ENCODE measurements around the gene DDX52.
"Not testable (repeated sequence)": the region's sequence is repeated elsewhere in the genome, so short reads cannot be mapped to it uniquely, and the experiment has no call there.

The DDX52 gene

DNA sequence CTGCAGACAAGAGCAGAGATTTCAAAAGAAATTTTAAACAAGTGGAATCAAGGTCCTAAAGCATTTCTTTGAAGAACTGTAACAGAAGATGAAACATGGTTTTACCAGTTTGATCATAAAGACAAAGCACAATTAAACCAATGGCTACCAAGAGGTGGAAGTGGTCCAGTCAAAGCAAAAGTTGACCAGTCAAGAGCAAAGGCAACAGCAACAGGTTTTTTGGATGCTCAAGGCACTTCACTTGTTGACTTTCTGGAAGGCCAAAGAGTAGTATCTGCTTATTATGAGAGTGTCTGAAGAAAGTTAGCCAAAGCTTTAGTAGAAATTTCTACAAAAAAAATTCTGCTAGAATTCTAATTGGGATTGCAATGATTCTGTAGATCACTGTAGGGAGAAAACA is 5.3 kb downstream of the DDX52 start:
- CTCF ChIA-PET = no interaction called here
- Mint-ChIP-seq H3K9me3 (no peaks in the 10 kb centered on the region), H3K4me3 (no peak overlapping the region), H3K36me3 (peaks cover 45% of the 10 kb centered on the region), H3K27me3 (no peaks in the 10 kb centered on the region), H3K4me1 (peaks cover 32% of the 10 kb centered on the region), H3K27ac (no peak overlapping the region)
- DNase-seq = no peak

DNA sequence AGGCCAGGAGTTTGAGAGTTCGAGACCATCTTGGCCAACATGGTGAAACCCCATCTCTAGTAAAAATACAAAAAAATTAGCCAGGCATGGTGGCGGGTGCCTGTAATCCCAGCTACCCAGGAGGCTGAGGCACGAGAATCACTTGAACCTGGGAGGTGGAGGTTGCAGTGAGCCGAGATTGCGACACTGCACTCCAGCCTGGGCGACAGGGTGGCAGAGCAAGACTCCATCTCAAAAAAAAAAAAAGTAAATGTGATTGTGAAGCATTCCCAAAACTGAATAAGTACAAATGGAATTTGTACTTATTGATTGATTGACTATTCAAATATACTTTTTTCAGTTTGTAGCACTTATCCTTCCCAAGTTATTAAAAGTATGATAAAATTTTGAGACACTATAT is 26.8 kb downstream of the DDX52 start:
- H3K36me3 Mint-ChIP-seq = peaks cover 29% of the 10 kb centered on the region
- CTCF ChIA-PET, H3K27me3 Mint-ChIP-seq, DNase-seq, H3K4me3 Mint-ChIP-seq, H3K4me1 Mint-ChIP-seq, H3K9me3 Mint-ChIP-seq: not testable (repeated sequence)
- H3K27ac Mint-ChIP-seq = peak overlapping the region; percentile 13

DNA sequence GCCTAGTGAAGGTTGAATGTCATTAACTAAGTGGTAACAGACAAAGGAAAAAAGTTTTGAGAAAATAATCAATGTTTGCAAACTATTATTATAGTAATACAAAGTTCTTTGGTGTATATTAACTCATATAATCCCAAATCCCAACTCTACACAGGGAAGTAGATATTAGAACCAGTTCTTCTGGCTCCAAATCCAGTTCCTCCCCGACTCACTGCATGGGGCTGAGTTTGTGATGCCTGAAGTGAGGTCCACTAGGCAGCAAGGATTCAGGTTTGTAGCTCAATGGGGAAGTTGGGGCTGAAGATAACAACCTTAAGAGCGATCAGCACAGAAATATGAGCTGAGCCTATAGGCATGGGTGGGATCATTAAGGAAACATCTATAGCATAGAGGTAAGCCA is 28.4 kb downstream of the DDX52 start:
- CTCF ChIA-PET = no interaction called here
- DNase-seq = no peak
- no peak overlapping the region for H3K4me3 Mint-ChIP-seq
- H3K4me1 Mint-ChIP-seq = peaks cover 3% of the 10 kb centered on the region
- H3K9me3 Mint-ChIP-seq = no peaks in the 10 kb centered on the region
- no peaks in the 10 kb centered on the region for H3K27me3 Mint-ChIP-seq
- peaks cover 19% of the 10 kb centered on the region for H3K36me3 Mint-ChIP-seq
- no peak overlapping the region for H3K27ac Mint-ChIP-seq

DNA sequence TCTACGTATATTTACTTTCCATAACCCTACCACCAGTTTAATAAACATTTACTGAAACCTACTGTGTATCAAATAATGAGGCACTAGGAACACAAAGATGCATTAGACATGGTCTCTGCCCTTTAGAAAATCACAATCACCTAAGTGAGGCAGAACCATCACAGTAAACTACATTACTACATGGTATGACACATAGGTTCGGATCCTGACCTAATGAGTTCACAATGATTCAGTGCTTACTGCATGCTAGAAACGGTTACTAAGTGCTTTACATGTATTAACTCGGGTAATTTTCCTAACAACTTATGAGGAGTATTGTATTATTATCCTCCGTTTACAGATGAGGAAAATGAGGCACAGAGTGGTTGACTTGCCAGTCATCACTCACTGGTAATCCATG is 28.9 kb downstream of the DDX52 start:
- Mint-ChIP-seq H3K9me3 (no peaks in the 10 kb centered on the region), H3K27me3 (no peaks in the 10 kb centered on the region), H3K36me3 (peaks cover 18% of the 10 kb centered on the region), H3K4me1 (peaks cover 6% of the 10 kb centered on the region), H3K4me3 (no peak overlapping the region), H3K27ac (no peak overlapping the region)
- no peak for DNase-seq
- CTCF ChIA-PET = no interaction called here

GRCh38 chr17:37610971-37611370 is 32.3 kb downstream of the DDX52 start:
- no peak for DNase-seq
- no peaks in the 10 kb centered on the region for H3K9me3 Mint-ChIP-seq
- no peak overlapping the region for H3K27ac Mint-ChIP-seq
- no peak overlapping the region for H3K4me3 Mint-ChIP-seq
- peaks cover 20% of the 10 kb centered on the region for H3K4me1 Mint-ChIP-seq
- CTCF ChIA-PET = interaction anchor here (1.6 to 2.2 kb wide), 2 partner anchors 16 to 41 kb away, joined by 5 to 6 read pairs; no protein-coding TSS in a partner anchor
- H3K36me3 Mint-ChIP-seq = peaks cover 21% of the 10 kb centered on the region
- no peaks in the 10 kb centered on the region for H3K27me3 Mint-ChIP-seq

- CTCF ChIA-PET = interaction anchor here (1.0 to 2.2 kb wide), 2 partner anchors 18 to 40 kb away, joined by 3 to 5 read pairs; no protein-coding TSS in a partner anchor
- H3K4me3 Mint-ChIP-seq = peak overlapping the region; percentile 72
- not testable (repeated sequence) for H3K9me3 Mint-ChIP-seq, H3K27me3 Mint-ChIP-seq, DNase-seq
- peaks cover 29% of the 10 kb centered on the region for H3K36me3 Mint-ChIP-seq
- H3K4me1 Mint-ChIP-seq = peaks cover 30% of the 10 kb centered on the region
- peak overlapping the region; percentile 88 for H3K27ac Mint-ChIP-seq
Measured at GRCh38 chr17:37610041-37610420, 33.2 kb downstream of the DDX52 start.

DNA sequence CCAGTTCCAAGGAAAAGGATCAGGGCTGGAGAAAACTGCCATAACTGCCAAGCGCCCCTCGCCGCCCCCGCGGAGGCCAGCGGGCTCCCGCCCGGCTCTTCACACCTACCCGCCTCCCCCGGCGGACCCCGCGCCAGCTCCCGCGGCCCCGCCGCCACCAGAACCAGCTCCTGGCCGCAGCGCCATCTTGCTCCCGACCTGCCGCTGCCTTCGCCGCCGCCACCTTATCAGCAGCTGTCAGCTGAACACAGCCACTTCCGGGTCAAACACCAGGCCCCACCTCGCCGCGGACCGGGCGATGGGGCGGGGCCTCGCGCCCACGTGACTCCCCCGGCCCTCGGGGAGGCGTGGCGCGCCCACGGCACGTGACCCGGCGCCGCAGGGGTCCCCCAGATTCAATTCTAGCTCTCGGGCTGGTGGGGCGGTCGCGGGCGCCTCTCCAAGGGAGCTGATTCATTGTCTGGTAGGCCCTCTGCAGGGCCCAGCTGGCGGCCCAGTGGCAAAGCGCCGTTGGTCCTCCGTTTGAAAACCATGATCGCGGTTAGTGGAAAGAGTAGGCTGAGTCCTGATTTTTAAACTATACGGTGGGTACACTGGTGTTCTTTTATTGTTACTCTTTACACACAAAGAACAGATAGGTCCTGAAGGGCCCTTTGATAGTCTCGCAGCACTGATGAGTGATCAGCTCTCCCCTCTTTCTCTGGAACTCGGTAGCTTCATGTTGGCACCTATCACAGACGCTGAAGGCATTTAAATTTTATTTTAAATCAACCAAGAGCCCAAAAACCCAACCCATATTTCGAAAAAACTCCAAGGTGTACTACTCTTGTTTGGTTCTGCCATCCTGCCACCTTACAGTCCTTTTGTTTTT is 33.8 kb downstream of the DDX52 start, which contains the start of gene SYNRG:
TSS of gene SYNRG (minus strand) at position 249 of the 871 bp plus-strand sequence. CDS start at position 186, 63 bp downstream.
- H3K4me3 Mint-ChIP-seq = peak within 1 kb of the TSS; percentile 72
- no peaks in the 10 kb centered on the region for H3K27me3 Mint-ChIP-seq
- H3K36me3 Mint-ChIP-seq = peaks cover 32% of the 10 kb centered on the region
- peak; percentile 94 for DNase-seq
- H3K9me3 Mint-ChIP-seq = no peaks in the 10 kb centered on the region
- H3K4me1 Mint-ChIP-seq = peaks cover 36% of the 10 kb centered on the region
- H3K27ac Mint-ChIP-seq = peak within 1 kb of the TSS; percentile 88
- CTCF ChIA-PET = interaction anchor here (1.0 to 2.2 kb wide), 4 partner anchors 18 to 207 kb away, joined by 3 to 5 read pairs (median 4); partner anchors contain the start of gene DDX52

GRCh38 chr17:37608351-37609169 is 34.7 kb downstream of the DDX52 start:
- H3K36me3 Mint-ChIP-seq = peaks cover 35% of the 10 kb centered on the region

DNA sequence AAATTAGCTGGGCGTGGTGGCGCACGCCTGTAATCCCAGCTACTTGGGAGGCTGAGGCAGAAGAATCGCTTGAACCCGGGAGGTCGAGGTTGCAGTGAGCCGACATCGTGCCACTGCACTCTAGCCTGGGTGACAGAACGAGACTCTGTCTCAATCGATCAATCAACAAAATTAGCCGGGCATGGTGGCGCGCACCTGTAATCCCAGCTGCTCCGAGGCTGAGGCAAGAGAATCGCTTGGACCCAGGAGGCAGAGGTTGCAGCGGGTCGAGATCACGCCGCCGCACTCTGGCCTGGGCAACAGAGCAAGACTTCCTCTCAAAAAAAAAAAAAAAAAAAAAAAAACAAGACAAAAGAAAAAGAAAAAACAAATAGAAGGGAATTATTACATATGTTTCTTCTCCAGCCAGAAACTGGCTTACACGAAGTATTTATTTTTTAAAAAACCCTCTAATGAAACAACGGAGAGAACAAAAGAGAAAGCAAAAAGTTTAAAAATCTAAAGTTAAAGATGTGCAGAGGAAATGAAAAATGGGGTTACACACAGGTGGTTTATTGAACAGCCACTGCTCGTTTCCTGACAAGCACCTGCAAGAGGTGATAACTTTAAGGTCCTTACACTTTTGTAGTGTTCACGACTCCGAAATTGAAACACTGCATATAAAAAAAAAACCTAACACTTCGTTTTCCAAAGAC is 35.5 kb downstream of the DDX52 start:
- CTCF ChIA-PET = interaction anchor here (1.2 to 1.6 kb wide), 2 partner anchors 80 to 208 kb away, joined by 3 to 4 read pairs; no protein-coding TSS in a partner anchor
- Mint-ChIP-seq H3K27me3 (no peaks in the 10 kb centered on the region), H3K9me3 (no peaks in the 10 kb centered on the region), H3K36me3 (peaks cover 40% of the 10 kb centered on the region), H3K4me3 (peak overlapping the region; percentile 72), H3K4me1 (peaks cover 51% of the 10 kb centered on the region), H3K27ac (peak overlapping the region; percentile 88)
- peak; percentile 46 for DNase-seq

More at GRCh38 chr17:37608351-37609169, 34.7 kb downstream of the DDX52 start:
- Mint-ChIP-seq H3K9me3 (no peaks in the 10 kb centered on the region), H3K27ac (peak overlapping the region; percentile 88), H3K27me3 (no peaks in the 10 kb centered on the region), H3K4me3 (peak overlapping the region; percentile 72), H3K4me1 (peaks cover 44% of the 10 kb centered on the region)
- no peak for DNase-seq
- CTCF ChIA-PET = interaction anchor here (1.1 to 1.6 kb wide), 3 partner anchors 34 to 208 kb away, joined by 3 to 4 read pairs (median 3); partner anchors contain the start of gene DDX52

DNA sequence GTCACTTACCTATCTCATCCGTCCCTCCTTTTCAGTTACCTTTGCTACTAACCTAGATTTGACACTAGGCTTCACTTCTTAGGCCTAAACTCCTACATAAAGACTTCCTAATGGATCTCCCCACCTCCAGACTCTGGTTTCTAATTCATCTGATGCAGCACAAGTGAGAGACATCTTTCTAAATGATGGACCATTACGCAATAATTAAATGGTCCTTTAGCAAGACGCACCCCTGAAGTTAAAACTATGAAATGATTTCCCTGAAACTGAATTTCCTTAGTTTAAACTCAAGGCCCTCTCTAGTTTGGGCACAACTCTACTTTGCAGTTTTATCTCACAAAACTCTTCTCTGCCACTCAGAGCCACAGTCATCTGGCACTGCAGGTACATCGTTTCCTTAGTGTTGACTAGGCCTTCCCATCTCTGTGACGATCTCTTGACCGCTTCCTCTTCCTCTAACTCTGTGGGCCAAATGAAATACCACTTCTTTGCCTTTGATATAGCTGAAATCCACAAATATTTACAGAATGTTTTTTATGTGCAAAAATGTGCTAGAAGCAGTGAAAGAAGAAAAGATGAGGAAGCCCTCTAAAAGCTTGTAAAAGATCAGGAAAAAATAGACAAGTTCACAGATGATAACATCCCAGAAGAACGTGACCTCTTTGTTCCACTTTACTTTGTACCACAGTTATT is 37.3 kb downstream of the DDX52 start:
- Mint-ChIP-seq H3K9me3 (no peaks in the 10 kb centered on the region), H3K36me3 (peaks cover 45% of the 10 kb centered on the region), H3K4me3 (peak overlapping the region; percentile 72), H3K27me3 (no peaks in the 10 kb centered on the region), H3K27ac (peak overlapping the region; percentile 88), H3K4me1 (peaks cover 58% of the 10 kb centered on the region)
- CTCF ChIA-PET = interaction anchor here (0.6 to 1.0 kb wide), 2 partner anchors 16 to 185 kb away, joined by 3 read pairs; no protein-coding TSS in a partner anchor
- peak; percentile 70 for DNase-seq

GRCh38 chr17:37605081-37605480 is 38.2 kb downstream of the DDX52 start:
- CTCF ChIA-PET = no interaction called here
- Mint-ChIP-seq H3K4me3 (peak overlapping the region; percentile 72), H3K27me3 (no peaks in the 10 kb centered on the region), H3K27ac (peak overlapping the region; percentile 88), H3K4me1 (peaks cover 63% of the 10 kb centered on the region), H3K36me3 (peaks cover 49% of the 10 kb centered on the region), H3K9me3 (no peaks in the 10 kb centered on the region)
- no peak for DNase-seq

GRCh38 chr17:37604556-37604955 is 38.7 kb downstream of the DDX52 start:
- H3K4me1 Mint-ChIP-seq = peaks cover 57% of the 10 kb centered on the region
- no peak for DNase-seq
- H3K4me3 Mint-ChIP-seq = peak overlapping the region; percentile 72
- H3K27me3 Mint-ChIP-seq = no peaks in the 10 kb centered on the region
- H3K9me3 Mint-ChIP-seq = no peaks in the 10 kb centered on the region
- H3K36me3 Mint-ChIP-seq = peaks cover 52% of the 10 kb centered on the region
- H3K27ac Mint-ChIP-seq = peak overlapping the region; percentile 88
- CTCF ChIA-PET = no interaction called here

DNA sequence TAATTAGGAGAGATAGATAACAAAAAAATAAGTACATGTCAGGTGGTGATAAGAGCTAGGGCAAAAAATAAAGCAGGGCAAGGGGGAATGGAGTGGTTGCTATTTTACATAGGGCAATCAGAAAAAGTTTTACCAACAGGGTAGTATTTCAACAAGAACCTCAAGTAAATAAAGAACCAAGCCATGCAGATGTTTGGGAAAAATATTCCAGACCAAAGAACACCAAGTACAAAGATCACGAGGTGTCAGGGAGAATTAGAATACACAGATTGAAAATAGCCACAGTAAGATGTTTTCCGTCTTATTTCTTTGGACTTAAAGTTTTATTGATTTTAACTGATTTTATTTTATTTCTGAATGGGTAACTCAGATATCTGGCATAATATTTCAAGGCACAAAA is 45.1 kb downstream of the DDX52 start:
- no peak for DNase-seq
- peaks cover 57% of the 10 kb centered on the region for H3K36me3 Mint-ChIP-seq
- CTCF ChIA-PET = no interaction called here
- H3K27ac Mint-ChIP-seq = peak overlapping the region; percentile 62
- H3K27me3 Mint-ChIP-seq = no peaks in the 10 kb centered on the region
- H3K4me1 Mint-ChIP-seq = peaks cover 22% of the 10 kb centered on the region
- H3K4me3 Mint-ChIP-seq = no peak overlapping the region
- no peaks in the 10 kb centered on the region for H3K9me3 Mint-ChIP-seq
